Stimulated activated CD4-positive, alpha-beta T cell treated with anti-CD3 and anti-CD28 coated beads, Interleukin-1b, Interleukin-23, amount 100 ng/mL, for 24 hours (primary cell): ENCODE results near the gene ANTXR1.

Experiments used
- DNase-seq, 4 experiments: peaks; one replicate each; pipeline ENCODE4 v3.0.0-alpha.2; 2020; ENCODE audit warnings: low read depth in 4 of 4, low spot score in 1 of 4

ANTXR1 gene

GRCh38 chr2:69003731-69004130, 9.2 kb upstream of the ANTXR1 start:
- no peak for DNase-seq

- DNase-seq = no peak
These were observed 5.8 kb upstream of the ANTXR1 start for GRCh38 chr2:69007169-69007568.

- DNase-seq = no peak
These were observed 5.4 kb upstream of the ANTXR1 start for GRCh38 chr2:69007603-69008002.

GRCh38 chr2:69010437-69011194, 2.4 kb upstream of the ANTXR1 start:
- DNase-seq = no peak

- DNase-seq = no peak
These were observed 1.3 kb upstream of the ANTXR1 start for GRCh38 chr2:69011611-69012157.

GRCh38 chr2:69012310-69013141, 453 bp upstream of the ANTXR1 start:
- DNase-seq = no peak

- no peak for DNase-seq
These were observed 1.2 kb downstream of the ANTXR1 start for GRCh38 chr2:69013840-69014821.

GRCh38 chr2:69017080-69017479, 4.1 kb downstream of the ANTXR1 start:
- no peak for DNase-seq

- no peak for DNase-seq
These were observed 4.9 kb downstream of the ANTXR1 start for GRCh38 chr2:69017835-69018234.

GRCh38 chr2:69018678-69019095, 5.7 kb downstream of the ANTXR1 start:
- DNase-seq = no peak

GRCh38 chr2:69020496-69021426, 7.8 kb downstream of the ANTXR1 start:
- DNase-seq = no peak

- DNase-seq = no peak
These were observed 8.7 kb downstream of the ANTXR1 start for GRCh38 chr2:69021727-69022126.

GRCh38 chr2:69022548-69022947, 9.6 kb downstream of the ANTXR1 start:
- DNase-seq = no peak

GRCh38 chr2:69023236-69023635, 10.3 kb downstream of the ANTXR1 start:
- no peak for DNase-seq

- no peak for DNase-seq
These were observed 13.0 kb downstream of the ANTXR1 start for GRCh38 chr2:69026026-69026425.

GRCh38 chr2:69026691-69027459, 13.9 kb downstream of the ANTXR1 start:
- DNase-seq = no peak

- no peak for DNase-seq
These were observed 17.9 kb downstream of the ANTXR1 start for GRCh38 chr2:69030800-69031428.

GRCh38 chr2:69031466-69031865, 18.5 kb downstream of the ANTXR1 start:
- DNase-seq = no peak

- no peak for DNase-seq
These were observed 19.4 kb downstream of the ANTXR1 start for GRCh38 chr2:69032336-69032735.
